Measurements from ENCODE around the gene PTPRE. TPM values are rescaled to one million over a fixed set of nuclear protein-coding genes. Genes with fewer than 3 reads are reported as not detected.

PTPRE gene
- total RNA-seq, 1 donor from 2014 or later, result 16.3 TPM

DNA sequence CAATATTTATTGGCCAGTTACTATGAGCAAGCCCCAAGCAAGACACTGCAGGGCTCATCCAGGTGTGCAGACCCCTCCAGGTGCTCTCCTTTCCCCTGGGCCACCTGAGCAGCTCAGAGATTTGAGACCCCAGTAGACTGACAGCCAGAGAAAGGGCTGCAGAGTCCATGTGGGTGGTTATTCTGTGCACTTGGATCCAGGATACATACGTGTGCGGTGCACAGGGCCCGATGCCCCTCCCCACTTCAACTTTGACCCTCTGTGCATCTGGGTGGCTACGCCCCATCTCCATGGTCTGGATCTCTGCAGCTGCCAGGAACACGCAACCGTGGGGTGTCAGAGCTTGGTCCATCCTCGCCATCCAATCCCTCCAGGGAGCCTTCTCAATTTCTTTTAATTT, 146.5 kb downstream of the PTPRE start:
- DNase-seq (ENCODE audit: low spot score in 2 of 2) (no peak), FAIRE-seq (no peak)

DNA sequence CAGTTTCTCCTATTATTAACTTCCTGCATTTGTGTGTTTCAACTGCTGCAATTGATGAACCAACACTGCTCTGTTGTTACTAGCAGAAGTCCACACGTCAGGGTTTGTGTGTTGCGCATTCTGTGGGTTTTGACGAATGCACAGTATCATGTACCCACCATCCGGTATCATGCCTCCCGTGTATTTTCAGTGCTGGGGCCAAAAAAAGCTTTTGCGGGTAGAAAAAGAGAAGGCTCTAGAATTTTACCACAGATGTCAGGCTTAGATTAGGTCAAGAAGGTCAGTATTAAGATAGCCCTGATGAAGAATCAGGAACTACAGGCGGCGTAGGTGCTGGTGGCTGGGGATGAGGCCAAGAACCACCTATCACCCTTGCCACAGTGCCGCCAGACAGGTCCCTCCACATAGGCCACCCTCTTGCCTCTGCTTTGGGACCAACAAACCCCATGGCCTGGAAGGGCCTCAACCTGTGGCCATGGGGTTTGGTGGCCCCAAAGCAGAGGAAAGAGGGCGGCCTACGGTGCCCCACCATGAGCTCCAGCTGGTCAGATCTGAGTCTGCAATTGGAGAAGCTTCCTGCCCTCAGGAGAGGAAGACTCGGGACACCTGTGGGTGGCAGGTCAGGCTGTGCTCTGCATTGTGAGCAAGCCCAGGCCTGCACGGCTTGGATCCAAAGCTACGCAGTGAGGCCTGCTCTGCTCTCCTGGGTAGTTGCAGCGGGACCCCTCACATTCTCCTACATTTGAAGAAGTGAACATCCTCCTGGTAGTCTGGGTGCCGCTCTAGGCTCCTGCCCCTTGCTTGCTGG, 147.5 kb downstream of the PTPRE start:
- no peak for DNase-seq (ENCODE audit: low spot score in 2 of 2)
- FAIRE-seq, result no peak

DNA sequence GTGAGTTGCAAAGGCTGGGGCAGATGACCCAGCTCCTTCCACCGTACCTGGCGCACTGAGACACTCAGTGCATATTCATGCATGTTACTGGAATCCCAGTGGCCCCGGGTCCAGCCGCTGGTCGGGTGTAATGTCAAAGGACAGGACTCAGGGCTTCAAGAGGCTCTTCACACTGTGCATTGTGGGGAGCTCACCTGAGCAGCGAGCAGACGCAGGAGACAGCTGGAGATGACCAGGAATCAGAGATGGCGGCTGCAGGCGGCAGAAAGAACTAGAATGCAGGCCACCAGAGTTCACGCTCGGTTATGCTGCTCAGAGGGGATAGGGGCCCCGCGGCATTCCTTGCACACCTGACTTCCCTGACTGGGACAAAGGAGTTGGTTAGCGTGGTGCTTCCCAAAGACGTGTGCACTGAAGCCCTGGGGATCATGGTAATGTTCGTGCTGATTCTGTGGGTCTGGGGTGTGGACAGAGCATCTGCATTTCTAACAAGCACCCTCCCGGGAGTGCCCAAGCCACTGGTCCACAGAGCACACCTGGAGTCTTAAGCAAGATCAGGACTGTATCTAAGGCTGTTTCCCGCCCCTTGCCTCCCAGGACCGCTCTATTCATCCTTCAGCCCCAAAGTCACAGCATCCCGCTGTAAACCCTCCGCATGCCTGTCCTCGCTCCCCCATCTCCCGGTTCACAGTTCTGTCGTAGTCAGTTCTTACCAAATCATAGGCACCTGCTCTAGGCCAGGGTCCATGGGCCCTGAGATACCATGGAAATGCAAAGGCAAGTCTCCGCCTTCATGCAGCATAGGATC, 148.4 kb downstream of the PTPRE start:
- DNase-seq (ENCODE audit: low spot score in 2 of 2) (no peak), FAIRE-seq (no peak)

DNA sequence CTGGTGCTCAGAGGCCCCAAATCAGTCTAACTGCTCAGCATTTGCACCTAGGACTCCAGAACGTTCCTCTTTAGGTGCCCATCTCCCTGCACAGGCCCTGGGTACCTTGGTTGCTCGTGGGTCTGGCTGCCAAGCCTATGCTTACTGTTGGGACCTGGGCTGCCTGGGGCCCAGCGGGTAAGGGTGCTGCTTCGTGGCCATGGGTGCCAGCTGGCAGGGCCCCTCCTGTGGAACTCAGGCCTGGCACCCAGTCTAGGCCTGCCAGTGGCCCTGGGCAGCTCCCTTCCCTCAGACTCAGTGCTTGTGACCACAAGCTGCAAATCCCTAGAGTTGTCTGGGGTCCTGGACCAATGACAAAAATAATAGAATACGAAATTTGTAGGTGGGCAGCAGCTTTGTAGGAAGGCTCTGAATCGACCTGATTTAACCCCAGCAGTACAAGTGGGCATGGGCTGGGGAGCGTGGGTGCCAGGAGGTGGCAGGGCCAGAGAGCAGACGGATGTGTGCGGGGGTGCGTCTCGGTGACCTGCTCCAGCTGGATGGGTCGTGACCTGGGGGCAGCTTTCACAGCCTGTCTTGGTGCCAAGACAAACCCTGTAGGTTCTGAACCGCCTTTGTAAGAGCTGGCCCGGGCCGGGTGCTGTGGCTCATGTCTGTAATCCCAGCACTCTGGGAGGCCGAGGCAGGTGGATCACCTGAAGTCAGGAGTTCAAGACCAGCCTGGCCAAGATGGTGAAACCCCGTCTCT, 149.6 kb downstream of the PTPRE start:
- DNase-seq (ENCODE audit: low spot score in 2 of 2), result no peak
- no peak for FAIRE-seq

DNA sequence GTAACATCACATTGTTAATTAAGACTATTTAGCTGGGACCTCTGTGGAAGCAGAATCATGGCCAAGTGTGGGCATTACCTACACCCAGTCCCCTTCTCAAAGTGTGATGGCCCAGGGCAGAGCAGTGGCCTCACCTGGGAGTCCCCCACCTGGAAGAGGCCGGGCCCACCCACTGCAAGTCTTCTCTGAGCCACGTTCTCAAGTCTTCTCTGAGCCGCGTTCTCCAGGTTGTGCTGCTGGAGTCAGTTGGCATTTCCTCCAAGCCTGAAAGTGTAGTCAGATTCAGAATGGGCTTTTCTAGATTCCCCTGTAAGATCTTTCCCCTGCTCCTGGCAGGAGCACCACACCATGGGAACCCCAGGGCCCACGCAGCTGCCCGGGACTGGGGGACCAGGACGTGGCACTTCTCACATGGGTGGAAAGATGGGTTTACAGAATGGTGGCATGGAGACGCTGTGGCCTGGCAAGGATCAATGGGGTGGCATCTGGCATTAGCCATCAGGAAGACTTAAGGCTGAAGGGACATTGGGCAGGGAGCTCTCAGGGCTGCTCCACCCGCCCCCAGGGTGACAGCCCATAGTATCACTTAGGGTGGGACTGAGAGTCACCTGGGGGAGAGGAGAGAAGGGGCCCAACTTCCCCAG, 151.3 kb downstream of the PTPRE start:
- FAIRE-seq (no peak), DNase-seq (ENCODE audit: low spot score in 2 of 2) (no peak)

DNA sequence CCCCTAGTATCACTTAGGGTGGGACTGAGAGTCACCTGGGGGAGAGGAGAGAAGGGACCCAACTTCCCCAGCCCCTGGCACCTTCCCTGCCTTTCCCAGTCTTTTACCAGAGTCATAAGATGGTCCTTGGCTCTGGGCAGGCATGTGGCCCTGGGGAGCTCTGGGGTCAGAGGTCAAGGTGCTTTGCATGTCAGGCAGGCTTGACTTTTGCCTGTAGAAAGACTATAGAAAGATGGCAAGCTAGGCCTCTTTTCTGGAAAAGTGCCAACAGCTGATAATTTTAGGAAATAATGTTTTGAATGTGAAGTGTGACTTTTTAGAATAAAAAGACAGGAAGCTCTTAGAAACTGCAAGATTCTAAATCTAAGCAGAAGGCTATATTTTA, 151.8 kb downstream of the PTPRE start:
- FAIRE-seq (no peak), DNase-seq (ENCODE audit: low spot score in 2 of 2) (no peak)

DNA sequence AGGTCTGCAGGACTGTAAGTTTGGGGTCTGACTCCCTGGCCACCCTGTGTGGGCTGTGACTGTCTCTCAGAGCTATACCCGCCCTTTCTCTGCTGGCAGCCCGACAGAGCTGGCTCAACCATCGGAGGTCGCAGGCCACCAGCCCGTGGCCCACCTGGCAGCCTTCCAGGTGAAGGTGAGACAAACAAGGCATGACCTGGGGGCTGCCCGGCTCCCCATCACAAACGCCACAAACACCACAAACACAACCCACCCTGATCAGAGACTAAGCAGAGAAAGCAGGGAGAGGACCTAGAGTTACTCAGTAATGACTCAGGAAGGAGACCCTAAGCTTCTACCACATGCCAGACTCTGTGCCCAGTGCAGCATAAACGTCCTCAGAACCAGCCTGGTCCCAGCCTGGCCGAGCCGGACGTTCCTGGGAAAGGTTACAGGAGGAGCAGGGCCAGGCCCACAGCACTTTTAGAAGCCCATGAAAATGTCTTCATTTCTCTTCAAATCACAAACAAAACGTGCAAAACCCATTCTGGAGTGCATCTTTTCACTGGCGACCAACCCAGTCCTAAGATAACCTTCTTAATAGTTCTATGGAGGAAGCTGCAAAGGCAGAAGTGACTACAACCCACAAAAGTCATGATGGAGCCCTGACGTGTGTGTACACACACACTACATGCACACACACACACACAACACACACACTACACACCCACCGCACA, 152.5 kb downstream of the PTPRE start:
- FAIRE-seq, result no peak

DNA sequence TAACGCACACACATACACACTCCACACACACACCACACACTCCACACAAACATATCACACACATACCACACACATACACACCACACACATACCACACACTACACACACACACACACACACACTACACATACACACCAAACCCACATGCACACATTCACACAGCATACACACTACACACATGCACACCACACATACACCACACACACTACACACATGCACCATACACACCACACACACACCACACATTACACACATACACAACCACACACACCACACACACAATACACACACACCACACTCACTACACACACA, 153.0 kb downstream of the PTPRE start:
- FAIRE-seq, result no peak
- DNase-seq (ENCODE audit: low spot score in 2 of 2), result no peak

More for the DNA sequence above, 152.5 kb downstream of the PTPRE start:
- no peak for DNase-seq (ENCODE audit: low spot score in 2 of 2)

DNA sequence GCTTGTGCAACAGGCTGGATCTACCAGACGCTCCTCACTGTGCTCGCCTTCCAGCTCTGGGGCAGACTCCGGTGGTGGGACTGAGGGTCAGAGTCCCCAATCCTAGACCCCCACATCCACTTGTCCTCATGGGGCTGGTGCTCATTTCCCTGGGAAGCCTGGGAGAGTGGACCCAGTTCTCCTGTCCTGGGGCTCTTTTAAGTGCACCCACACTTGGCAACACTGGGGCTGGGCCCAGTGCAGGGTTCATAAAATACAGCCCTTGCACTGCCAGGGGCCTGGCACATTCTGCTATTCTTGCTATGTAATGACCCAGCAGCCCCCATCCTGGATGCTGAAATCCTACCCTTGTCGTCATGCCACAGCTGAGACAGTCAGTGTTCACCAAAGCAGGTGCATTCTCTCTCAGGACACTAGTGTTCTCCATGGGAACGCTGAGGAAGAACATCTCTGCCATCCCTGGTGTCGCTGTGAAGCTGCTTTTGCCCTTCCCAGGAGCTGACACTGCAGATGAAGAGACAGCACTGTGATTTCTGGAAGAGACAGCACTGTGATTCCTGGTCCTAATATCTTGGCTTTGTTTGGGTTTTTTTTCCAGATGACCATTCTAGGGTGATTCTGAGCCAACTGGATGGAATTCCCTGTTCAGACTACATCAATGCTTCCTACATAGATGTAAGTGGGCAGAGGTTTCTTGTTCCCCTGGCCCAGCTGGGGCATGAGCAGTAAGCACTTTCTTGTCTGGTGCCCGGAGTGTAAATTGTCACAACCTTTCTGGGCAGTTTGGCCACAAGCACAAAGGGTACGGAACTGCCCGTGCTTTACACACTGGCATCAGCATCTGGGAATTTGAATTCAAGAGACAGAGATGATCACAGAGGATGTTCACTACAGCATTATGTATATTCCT, 153.7 kb downstream of the PTPRE start:
- DNase-seq (ENCODE audit: low spot score in 2 of 2), result no peak
- no peak for FAIRE-seq

DNA sequence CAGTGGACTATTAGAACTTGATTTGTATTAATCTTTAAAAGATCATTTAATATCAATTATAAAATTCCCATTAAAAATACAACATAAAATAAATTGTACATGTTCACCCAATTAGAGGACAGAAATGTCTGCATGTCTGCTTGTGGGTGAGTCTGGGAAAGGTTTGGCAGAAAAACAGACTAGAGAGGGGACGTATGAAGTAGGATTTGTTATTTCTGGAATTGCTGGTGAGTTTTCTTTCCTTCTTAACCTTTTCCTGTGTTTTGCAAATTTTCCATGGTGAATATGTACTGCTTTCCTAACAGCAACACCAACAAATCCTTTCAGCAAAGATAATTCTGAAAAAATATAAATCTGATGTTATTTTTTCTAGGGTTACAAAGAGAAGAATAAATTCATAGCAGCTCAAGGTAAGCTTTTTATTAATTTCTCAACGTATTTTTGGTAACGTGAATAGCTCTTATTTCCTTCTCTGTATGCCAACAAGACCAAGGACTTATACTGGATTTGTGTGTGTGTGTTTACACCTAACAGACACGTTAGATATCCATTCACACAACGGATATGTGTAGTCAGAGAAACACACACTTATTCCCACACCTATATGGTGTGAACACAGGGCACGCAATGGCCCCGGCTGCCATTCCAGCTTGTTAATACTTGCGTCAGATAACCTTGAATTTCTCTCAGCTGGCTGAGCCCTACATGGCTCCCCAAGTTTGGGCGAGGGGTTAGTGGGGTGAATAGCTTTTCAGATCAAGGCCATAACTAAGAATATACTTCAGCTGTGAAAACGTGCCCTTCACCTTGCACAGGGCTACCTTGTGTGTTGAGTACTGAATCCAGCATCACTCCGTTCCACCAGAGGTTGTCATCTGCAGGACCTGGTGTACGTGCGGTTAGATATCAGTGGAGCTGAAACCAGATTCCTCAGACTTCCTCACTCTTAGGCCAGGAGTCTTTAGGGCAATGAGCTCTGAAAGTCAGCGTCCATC, 154.7 kb downstream of the PTPRE start:
- FAIRE-seq, result no peak
- DNase-seq (ENCODE audit: low spot score in 2 of 2), result no peak

DNA sequence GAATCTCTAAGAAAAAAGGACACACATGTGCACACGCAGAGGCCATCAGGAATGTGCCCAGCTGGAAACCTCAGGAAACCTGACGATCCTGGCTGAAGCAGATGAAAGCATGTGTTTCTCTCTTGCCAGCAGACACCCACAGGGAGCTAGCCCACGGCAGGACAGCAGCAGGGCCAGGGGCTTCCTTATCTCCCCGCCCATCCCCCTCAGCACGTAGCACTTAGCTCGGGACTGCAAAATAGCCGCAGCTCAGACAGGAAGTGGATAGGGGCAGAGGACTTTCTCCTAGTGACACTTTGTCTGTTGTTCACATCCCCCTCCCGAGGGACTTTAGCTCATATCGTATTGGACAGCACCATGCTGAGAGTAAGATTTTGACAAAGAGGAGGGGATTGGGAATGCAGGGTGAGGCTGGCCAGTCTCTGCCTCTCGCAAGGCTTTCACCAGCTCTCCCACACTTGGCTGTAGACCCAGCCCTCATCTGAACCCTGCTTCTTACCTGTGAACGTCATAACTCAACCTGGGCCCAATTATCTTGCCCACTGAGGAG, 155.5 kb downstream of the PTPRE start:
- FAIRE-seq, result no peak

DNA sequence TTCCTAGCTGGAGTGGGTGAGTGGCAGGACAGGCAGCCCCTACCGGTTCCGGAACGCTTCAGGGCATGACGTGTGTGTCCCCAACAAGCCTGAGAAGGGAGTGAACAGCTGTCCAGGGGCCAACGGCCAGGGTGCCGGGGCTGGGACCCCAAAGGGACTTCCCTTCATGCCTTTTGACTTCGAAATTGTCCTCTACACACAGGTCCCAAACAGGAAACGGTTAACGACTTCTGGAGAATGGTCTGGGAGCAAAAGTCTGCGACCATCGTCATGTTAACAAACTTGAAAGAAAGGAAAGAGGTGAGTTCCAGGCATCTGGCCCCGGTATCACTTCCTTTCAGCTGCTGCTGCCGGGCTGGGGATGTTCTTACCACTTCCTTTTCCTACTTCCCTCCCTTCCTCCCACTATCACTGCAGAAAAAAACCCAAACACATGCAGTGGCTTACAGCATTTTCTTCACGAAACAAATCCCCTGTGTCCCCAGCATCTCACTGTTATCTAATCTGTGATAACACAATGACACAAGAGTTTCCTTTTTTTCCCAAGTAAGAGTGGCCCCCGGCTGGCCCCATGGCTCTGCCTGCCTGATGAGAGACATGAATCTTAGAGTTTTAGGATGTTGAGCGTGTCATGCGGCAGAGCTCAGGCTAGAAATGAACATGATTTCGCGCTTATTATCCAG, 156.1 kb downstream of the PTPRE start:
- FAIRE-seq (no peak), DNase-seq (ENCODE audit: low spot score in 2 of 2) (no peak)

More for the DNA sequence above, 155.5 kb downstream of the PTPRE start:
- no peak for DNase-seq (ENCODE audit: low spot score in 2 of 2)

DNA sequence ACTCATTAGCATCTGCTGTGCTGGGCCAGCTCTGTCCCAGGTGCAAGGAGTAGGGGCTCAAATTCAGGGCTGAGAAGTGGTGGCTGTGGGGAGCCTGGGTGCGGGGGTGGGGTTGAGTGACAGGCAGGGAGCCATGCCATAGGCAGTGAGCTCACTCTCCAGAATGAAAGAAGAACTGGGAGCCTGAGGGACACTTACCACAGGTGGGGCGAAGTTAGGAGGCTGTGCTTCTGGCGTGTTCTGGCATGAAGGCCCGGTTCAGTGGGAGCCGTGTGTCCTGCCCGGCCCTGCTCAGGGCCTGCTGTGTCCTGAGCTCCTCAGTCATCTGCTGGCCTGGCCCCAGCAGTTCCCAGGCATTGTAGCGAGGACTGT, 156.8 kb downstream of the PTPRE start:
- DNase-seq (ENCODE audit: low spot score in 2 of 2) (no peak), FAIRE-seq (no peak)

DNA sequence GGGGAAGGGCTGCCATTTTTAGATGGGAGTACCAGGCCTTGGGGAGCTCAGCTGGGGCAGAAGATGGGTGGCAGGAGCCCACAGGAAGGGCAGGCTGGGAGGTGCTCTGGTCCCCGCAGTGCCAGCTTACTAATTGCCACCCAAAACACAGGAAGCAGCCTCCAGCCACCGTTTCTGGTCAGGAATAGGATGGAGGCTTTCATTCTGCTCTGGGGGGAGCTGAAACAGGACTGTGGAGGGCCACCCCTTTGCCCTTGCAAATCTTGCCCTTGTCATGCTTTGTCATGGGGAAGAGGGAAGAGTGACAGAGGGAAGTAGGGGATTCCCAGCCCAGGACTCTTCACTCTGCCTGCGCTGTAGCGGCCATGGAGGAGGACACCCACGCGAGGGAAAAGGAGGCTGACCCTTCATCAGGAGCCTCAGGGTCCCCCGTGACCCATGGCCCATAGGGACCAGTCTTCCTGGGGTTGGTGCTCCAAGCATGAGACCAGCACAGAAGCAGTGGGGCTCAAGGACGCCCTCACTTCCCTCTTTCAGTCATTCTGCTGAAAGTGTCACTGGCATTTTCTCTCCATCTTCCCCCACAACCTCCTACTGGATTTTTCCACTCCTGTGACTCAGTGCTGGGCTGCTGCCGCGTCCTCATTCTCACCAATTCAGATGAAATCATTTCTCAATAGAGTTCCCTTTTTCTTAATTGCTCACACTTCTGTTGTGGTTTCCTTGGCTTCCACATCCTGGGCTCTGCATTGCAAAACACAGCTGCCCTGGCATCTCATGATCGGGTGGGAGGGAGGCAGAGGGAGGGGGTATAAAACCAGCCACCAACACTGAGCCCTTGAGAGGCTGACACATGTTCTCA, 157.4 kb downstream of the PTPRE start:
- DNase-seq (ENCODE audit: low spot score in 2 of 2) (peak in 1 of 2 donors; percentile 44), FAIRE-seq (no peak)

DNA sequence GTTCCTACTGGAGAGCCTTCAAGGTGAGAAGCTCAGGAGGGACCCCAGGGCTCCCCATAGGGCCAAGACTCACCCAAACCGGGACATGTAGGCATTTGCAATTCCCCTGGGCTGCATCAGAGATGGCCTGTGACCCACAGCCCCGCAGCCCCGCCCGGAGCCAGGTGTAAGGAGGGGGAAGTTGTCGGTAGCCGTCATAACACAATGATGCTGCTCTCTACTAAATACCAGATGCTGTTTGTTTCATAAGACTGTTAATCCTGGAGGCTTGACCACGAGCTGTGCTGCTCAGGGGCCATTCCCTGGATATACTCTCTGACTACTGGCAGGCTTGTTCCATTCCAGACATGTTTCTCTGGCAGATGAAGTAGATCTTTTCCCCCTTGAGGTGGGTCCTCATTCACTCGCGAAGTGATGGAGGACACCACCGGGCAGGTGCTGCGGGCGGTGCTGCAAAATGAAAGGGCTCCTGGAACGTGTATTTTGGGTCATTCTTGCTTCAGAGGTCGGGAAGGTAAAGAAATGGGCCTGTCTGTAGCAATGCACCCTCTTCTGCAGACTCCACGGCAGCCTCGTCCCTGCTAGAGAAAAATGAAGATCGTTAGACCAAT, 158.2 kb downstream of the PTPRE start:
- no peak for FAIRE-seq
- no peak for DNase-seq (ENCODE audit: low spot score in 2 of 2)

Data from frontal cortex (tissue), 4 donors.